ACC112 (cell line): ENCODE data around the gene LPA.
"Not testable (repeated sequence)": the region's sequence is repeated elsewhere in the genome, so short reads cannot be mapped to it uniquely, and the experiment has no call there.

Experiments used
- H2AFZ ChIP-seq: fragments of 200-600 bp; sonication (generic); one replicate; pipeline ENCODE4 v1.6.0; 2017; ENCODE audit warnings: antibody characterized with exemption, low read length; ENCODE audit not compliant: unreplicated experiment
- H3K27ac ChIP-seq: fragments of 200-600 bp; sonication (generic); 2 replicates; pipeline ENCODE4 v1.5.1; 2014; ENCODE audit warnings: low read depth, mild to moderate bottlenecking, antibody characterized with exemption, low read length, moderate library complexity
- H3K27me3 ChIP-seq: fragments of 200-600 bp; sonication (generic); 2 replicates; pipeline ENCODE4 v1.6.1; 2014; ENCODE audit warnings: mild to moderate bottlenecking, antibody characterized with exemption, low read length, moderate library complexity, mixed read lengths; ENCODE audit not compliant: insufficient read depth
- H3K36me3 ChIP-seq: fragments of 200-600 bp; sonication (generic); 2 replicates; pipeline ENCODE4 v1.6.1; 2016; ENCODE audit warnings: mild to moderate bottlenecking, antibody characterized with exemption, low read length, moderate library complexity, mixed read lengths; ENCODE audit not compliant: insufficient read depth
- H3K4me1 ChIP-seq: fragments of 200-600 bp; sonication (generic); one replicate; pipeline ENCODE4 v1.6.1; 2016; ENCODE audit warnings: low read length, mixed read lengths; ENCODE audit not compliant: insufficient read depth, unreplicated experiment, control insufficient read depth
- H3K4me3 ChIP-seq: fragments of 200-600 bp; sonication (generic); 2 replicates; pipeline ENCODE4 v1.5.1; 2014; ENCODE audit warnings: mild to moderate bottlenecking, low read depth, low read length
- H3K79me2 ChIP-seq: fragments of 200-600 bp; sonication (generic); one replicate; pipeline ENCODE4 v1.6.0; 2016; ENCODE audit warnings: low read length; ENCODE audit not compliant: control insufficient read depth, unreplicated experiment, insufficient read depth

The LPA gene

GRCh38 chr6:160664198-160664597 is at the start of gene LPA:
TSS of gene LPA (minus strand) at chr6:160664275. CDS start at chr6:160664214, 61 bp downstream.
- not testable (repeated sequence) for H3K79me2 ChIP-seq, H3K27me3 ChIP-seq, H3K36me3 ChIP-seq, H2AFZ ChIP-seq, H3K27ac ChIP-seq, H3K4me3 ChIP-seq, H3K4me1 ChIP-seq

GRCh38 chr6:160708993-160709392 is 44.9 kb upstream of the LPA start:
- H2AFZ ChIP-seq, H3K4me3 ChIP-seq, H3K27me3 ChIP-seq, H3K27ac ChIP-seq, H3K36me3 ChIP-seq, H3K79me2 ChIP-seq, H3K4me1 ChIP-seq: not testable (repeated sequence)

GRCh38 chr6:160704688-160705087 is 40.6 kb upstream of the LPA start:
- H3K4me1 ChIP-seq, H3K79me2 ChIP-seq, H3K4me3 ChIP-seq, H3K36me3 ChIP-seq, H3K27ac ChIP-seq, H2AFZ ChIP-seq, H3K27me3 ChIP-seq: not testable (repeated sequence)

GRCh38 chr6:160701918-160702680 is 38.0 kb upstream of the LPA start, which contains the start of gene PLG:
TSS of gene PLG (plus strand) at chr6:160702244. CDS start at chr6:160702305, 61 bp downstream.
- not testable (repeated sequence) for H3K36me3 ChIP-seq, H3K27me3 ChIP-seq, H3K79me2 ChIP-seq, H3K27ac ChIP-seq, H2AFZ ChIP-seq, H3K4me3 ChIP-seq, H3K4me1 ChIP-seq

- no peak overlapping the region for H3K4me3 ChIP-seq
- no peaks in the 10 kb centered on the region for H3K79me2 ChIP-seq
- H2AFZ ChIP-seq: no peak overlapping the region
- H3K36me3 ChIP-seq: no peaks in the 10 kb centered on the region
- H3K27me3 ChIP-seq: no peaks in the 10 kb centered on the region
- H3K4me1 ChIP-seq: no peaks in the 10 kb centered on the region
- H3K27ac ChIP-seq: no peak overlapping the region
Measured at GRCh38 chr6:160697826-160698225, 33.8 kb upstream of the LPA start.

GRCh38 chr6:160696884-160697283 is 32.8 kb upstream of the LPA start:
- not testable (repeated sequence) for H3K79me2 ChIP-seq, H3K27me3 ChIP-seq, H3K4me3 ChIP-seq, H3K4me1 ChIP-seq, H2AFZ ChIP-seq, H3K27ac ChIP-seq, H3K36me3 ChIP-seq

GRCh38 chr6:160695622-160696021 is 31.5 kb upstream of the LPA start:
- H3K4me3 ChIP-seq, H3K36me3 ChIP-seq, H2AFZ ChIP-seq, H3K79me2 ChIP-seq, H3K27me3 ChIP-seq, H3K27ac ChIP-seq, H3K4me1 ChIP-seq: not testable (repeated sequence)

- not testable (repeated sequence) for H3K4me3 ChIP-seq, H3K79me2 ChIP-seq, H2AFZ ChIP-seq, H3K27me3 ChIP-seq, H3K36me3 ChIP-seq, H3K27ac ChIP-seq, H3K4me1 ChIP-seq
Measured at GRCh38 chr6:160695025-160695424, 30.9 kb upstream of the LPA start.

- Histone ChIP-seq H3K4me1 (no peaks in the 10 kb centered on the region), H2AFZ (no peak overlapping the region), H3K79me2 (no peaks in the 10 kb centered on the region), H3K36me3 (no peaks in the 10 kb centered on the region), H3K27ac (no peak overlapping the region), H3K4me3 (no peak overlapping the region), H3K27me3 (no peaks in the 10 kb centered on the region)
Measured at GRCh38 chr6:160692369-160692959, 28.4 kb upstream of the LPA start.

GRCh38 chr6:160691617-160692016 is 27.5 kb upstream of the LPA start:
- Histone ChIP-seq H3K79me2 (no peaks in the 10 kb centered on the region), H3K27ac (no peak overlapping the region), H3K36me3 (no peaks in the 10 kb centered on the region), H3K4me3 (no peak overlapping the region), H3K4me1 (no peaks in the 10 kb centered on the region), H3K27me3 (no peaks in the 10 kb centered on the region), H2AFZ (no peak overlapping the region)

- Histone ChIP-seq H3K79me2 (no peaks in the 10 kb centered on the region), H2AFZ (no peak overlapping the region), H3K4me1 (no peaks in the 10 kb centered on the region), H3K36me3 (no peaks in the 10 kb centered on the region), H3K4me3 (no peak overlapping the region), H3K27me3 (no peaks in the 10 kb centered on the region), H3K27ac (no peak overlapping the region)
Measured at GRCh38 chr6:160690458-160690857, 26.4 kb upstream of the LPA start.
